T-helper 17 cell (primary cell): Measurements from ENCODE around the gene KBTBD4. TPM values are rescaled to one million over a fixed set of nuclear protein-coding genes. Genes with fewer than 3 reads are reported as not detected.
A peak's percentile ranks its signal among the peaks of the same experiment; 100 is the strongest.

Experiments
- ATAC-seq: fragments of 150-1000 bp; cut with Tn5 transposase; 2 replicates; pipeline ENCODE4 v1.10.0; 2021; ENCODE audit warnings: mild to moderate bottlenecking, moderate library complexity
- DNase-seq, 3 donors: peaks; one replicate each; pipeline versions ENCODE4 v3.0.0 to v3.0.0-alpha.2; 2020 to 2021
- H3K9me3 ChIP-seq: one replicate; pipeline ENCODE4 v1.7.0; 2013; ENCODE audit warnings: low read length, mild to moderate bottlenecking; ENCODE audit not compliant: control insufficient read depth, poor library complexity, severe bottlenecking
- H3K27ac Mint-ChIP-seq: one replicate; pipeline ENCODE4 v1.8.0; 2022; ENCODE audit warnings: mild to moderate bottlenecking, moderate library complexity, mixed read lengths
- H3K27me3 Mint-ChIP-seq: one replicate; pipeline ENCODE4 v1.8.0; 2022; ENCODE audit warnings: mixed read lengths
- H3K36me3 Mint-ChIP-seq: one replicate; pipeline ENCODE4 v1.8.0; 2022; ENCODE audit warnings: low read depth, mixed read lengths
- H3K4me1 Mint-ChIP-seq: one replicate; pipeline ENCODE4 v1.8.0; 2022; ENCODE audit warnings: mild to moderate bottlenecking, mixed read lengths
- H3K4me3 Mint-ChIP-seq: one replicate; pipeline ENCODE4 v1.8.0; 2022; ENCODE audit warnings: mild to moderate bottlenecking, moderate library complexity, mixed read lengths
- total RNA-seq, 4 donors: library from RNA in 2 of 4; stranded (reverse) in 2 of 4; gene quantifications; one replicate each; pipeline ENCODE4 v1.2.3 and lab custom pipeline; 2022 to 2026

KBTBD4 gene
- total RNA-seq (10 to 100 TPM; 20.0 to 23.7 TPM), total RNA-seq (lab: John Stamatoyannopoulos, UW) (39.9 to 48.6 reads per million in 2 donors)

GRCh38 chr11:47578524-47579494, at the start of gene KBTBD4, which contains the start of gene NDUFS3:
KBTBD4 (minus strand) TSS chr11:47578970; CDS start chr11:47578951, 19 bp downstream.
NDUFS3 (plus strand) TSS chr11:47579074; CDS start chr11:47579092, 18 bp downstream.
- no peaks in the 10 kb centered on the region for H3K9me3 ChIP-seq
- Mint-ChIP-seq H3K36me3 (peaks cover 8% of the 10 kb centered on the region), H3K27me3 (no peaks in the 10 kb centered on the region), H3K4me1 (peaks cover 23% of the 10 kb centered on the region), H3K27ac (peak within 1 kb of the TSS; percentile 97), H3K4me3 (peak within 1 kb of the TSS; percentile 98)
- DNase-seq (peak; percentile 74 to 91 (median 82)), ATAC-seq (peak; percentile 95)

DNA sequence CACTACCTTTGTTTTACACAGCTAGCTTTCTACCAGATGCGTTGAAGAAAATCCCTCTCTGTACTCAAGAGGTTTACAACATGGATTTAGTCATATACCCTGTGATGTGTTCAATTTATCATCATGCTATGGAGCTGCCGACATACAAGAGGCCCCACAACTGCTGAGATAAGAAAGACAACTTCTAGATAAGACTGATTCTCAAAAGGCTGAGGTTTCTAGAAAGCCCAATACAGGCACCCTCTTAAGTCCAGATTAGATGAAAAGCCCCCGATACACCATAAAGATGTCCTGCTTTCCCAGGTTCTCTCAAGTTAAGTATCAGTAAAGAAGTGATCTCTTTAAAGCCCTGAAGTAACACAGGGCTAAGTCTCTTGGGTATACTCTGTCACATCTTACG, 49.3 kb upstream of the KBTBD4 start:
- ATAC-seq: no peak
- no peak for DNase-seq
- no peaks in the 10 kb centered on the region for H3K9me3 ChIP-seq
- Mint-ChIP-seq H3K27me3 (no peaks in the 10 kb centered on the region), H3K36me3 (peaks cover 2% of the 10 kb centered on the region), H3K4me1 (peaks cover 2% of the 10 kb centered on the region), H3K4me3 (no peak overlapping the region), H3K27ac (no peak overlapping the region)

DNA sequence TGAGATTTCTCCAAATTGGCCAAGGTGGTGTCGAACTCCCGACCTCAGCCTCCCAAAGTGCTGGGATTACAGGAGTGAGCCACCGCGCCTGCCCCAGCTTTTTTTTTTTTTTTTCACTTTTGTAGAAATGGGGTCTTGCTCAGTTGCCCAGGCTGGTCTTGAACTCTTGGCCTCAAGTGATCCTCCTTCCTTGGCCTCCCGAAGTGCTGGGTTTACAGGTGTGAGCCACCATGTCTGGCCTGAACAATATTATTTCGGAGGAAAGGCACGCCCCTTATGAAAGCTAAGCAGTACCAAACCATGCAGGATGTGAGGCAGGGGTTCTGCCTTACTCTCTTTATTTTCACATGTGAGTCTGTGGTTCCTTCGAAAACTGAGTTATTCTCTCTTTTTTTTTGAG, 47.5 kb upstream of the KBTBD4 start:
- no peak overlapping the region for H3K4me3 Mint-ChIP-seq
- no peak overlapping the region for H3K27ac Mint-ChIP-seq
- ATAC-seq (no peak), DNase-seq (no peak)
- no peaks in the 10 kb centered on the region for H3K9me3 ChIP-seq
- no peaks in the 10 kb centered on the region for H3K27me3 Mint-ChIP-seq
- H3K4me1 Mint-ChIP-seq: peaks cover 2% of the 10 kb centered on the region
- H3K36me3 Mint-ChIP-seq: peaks cover 2% of the 10 kb centered on the region

DNA sequence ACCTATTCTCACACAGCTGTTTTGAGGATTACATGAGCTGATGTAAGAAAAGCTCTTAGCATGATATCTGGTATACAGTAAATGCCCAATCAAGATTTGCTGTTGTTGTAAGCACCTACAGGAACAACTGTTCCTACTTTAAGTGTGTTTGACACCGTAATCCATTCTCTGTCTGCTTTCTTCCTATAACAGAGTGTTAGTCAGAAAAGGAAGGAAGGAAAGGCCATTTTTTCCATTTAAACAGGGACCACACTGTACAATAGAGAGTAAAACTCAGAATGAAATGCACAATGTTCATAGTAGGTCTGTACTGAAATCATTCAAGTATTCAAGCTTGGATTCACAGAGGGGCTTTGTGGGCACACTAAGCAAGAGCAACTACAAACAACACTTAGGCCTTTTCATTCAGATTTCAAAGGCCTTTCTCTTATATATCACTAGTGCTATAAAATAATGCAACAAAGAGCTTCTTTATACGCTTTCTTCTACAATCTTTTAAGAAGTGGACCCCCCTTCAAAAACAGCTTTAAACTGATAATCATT, 42.1 kb upstream of the KBTBD4 start:
- H3K9me3 ChIP-seq: no peaks in the 10 kb centered on the region
- Mint-ChIP-seq H3K36me3 (peaks cover 5% of the 10 kb centered on the region), H3K4me1 (peaks cover 2% of the 10 kb centered on the region), H3K27ac (no peak overlapping the region), H3K27me3 (no peaks in the 10 kb centered on the region), H3K4me3 (no peak overlapping the region)
- no peak for ATAC-seq
- DNase-seq: no peak

GRCh38 chr11:47617417-47617809, 38.6 kb upstream of the KBTBD4 start:
- H3K4me3 Mint-ChIP-seq: no peak overlapping the region
- ATAC-seq (no peak), DNase-seq (no peak)
- no peaks in the 10 kb centered on the region for H3K27me3 Mint-ChIP-seq
- H3K4me1 Mint-ChIP-seq: no peaks in the 10 kb centered on the region
- H3K36me3 Mint-ChIP-seq: peaks cover 3% of the 10 kb centered on the region
- H3K9me3 ChIP-seq: no peaks in the 10 kb centered on the region
- no peak overlapping the region for H3K27ac Mint-ChIP-seq

DNA sequence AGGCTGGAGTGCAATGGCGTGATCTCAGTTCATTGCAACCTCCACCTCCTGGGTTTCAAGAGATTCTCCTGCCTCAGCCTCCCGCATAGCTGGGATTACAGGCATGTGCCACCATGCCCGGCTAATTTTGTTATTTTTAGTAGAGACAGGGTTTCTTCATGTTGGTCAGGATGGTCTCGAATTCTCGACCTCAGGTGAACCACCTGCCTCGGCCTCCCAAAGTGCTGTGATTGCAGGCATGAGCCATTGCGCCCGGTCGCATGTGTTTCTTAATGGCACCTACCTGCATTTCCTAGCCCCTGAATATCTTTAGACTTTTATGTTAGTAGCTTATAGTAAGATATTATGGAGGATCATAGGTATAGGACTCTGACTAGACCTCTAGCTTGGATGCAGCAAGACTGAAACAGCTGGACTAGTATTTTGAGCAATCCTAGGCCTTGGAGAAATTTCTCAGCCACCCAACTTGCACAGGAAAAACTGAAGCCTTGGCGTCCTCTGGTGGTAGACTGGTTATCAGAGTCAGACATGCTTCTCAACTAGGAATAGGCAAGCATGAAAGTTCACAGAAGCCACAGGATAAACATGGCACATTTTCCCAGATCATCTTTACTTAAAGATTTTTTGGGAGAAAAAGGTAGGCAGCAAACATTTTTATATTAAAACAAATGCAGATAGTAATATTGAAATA, 38.1 kb upstream of the KBTBD4 start:
- no peak overlapping the region for H3K27ac Mint-ChIP-seq
- no peak overlapping the region for H3K4me3 Mint-ChIP-seq

DNA sequence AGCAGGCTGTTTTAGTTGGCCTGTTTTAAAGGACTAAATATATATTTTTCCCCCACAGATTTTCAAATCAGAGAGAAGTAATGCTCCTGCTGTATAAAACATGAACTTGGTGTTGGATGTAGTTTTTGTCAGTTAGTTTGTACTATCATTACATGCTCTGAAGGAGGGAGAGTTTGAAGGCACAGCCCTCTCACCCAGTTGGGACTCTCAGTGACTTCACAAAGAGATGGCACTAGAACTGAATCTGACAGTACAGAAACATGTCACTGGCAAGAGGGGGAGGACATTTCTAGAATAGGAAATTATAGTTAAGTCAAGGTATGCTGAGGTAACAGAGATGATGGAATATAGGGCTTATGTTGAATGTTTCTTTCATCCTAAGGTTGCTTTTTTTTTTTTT, 36.5 kb upstream of the KBTBD4 start:
- no peaks in the 10 kb centered on the region for H3K9me3 ChIP-seq
- DNase-seq (no peak), ATAC-seq (no peak)
- Mint-ChIP-seq H3K4me1 (no peaks in the 10 kb centered on the region), H3K4me3 (no peak overlapping the region), H3K27ac (no peak overlapping the region), H3K27me3 (no peaks in the 10 kb centered on the region), H3K36me3 (peaks cover 3% of the 10 kb centered on the region)

More for the DNA sequence above, 38.1 kb upstream of the KBTBD4 start:
- no peaks in the 10 kb centered on the region for H3K4me1 Mint-ChIP-seq
- no peaks in the 10 kb centered on the region for H3K9me3 ChIP-seq
- ATAC-seq: no peak
- H3K36me3 Mint-ChIP-seq: peaks cover 3% of the 10 kb centered on the region
- DNase-seq: no peak
- H3K27me3 Mint-ChIP-seq: no peaks in the 10 kb centered on the region

- DNase-seq: no peak
- H3K27me3 Mint-ChIP-seq: no peaks in the 10 kb centered on the region
- peaks cover 5% of the 10 kb centered on the region for H3K36me3 Mint-ChIP-seq
- no peaks in the 10 kb centered on the region for H3K9me3 ChIP-seq
- no peaks in the 10 kb centered on the region for H3K4me1 Mint-ChIP-seq
- no peak overlapping the region for H3K4me3 Mint-ChIP-seq
- H3K27ac Mint-ChIP-seq: no peak overlapping the region
- ATAC-seq: no peak
These were observed 32.6 kb upstream of the KBTBD4 start for GRCh38 chr11:47611348-47611794.

GRCh38 chr11:47609675-47610074, 30.9 kb upstream of the KBTBD4 start:
- Mint-ChIP-seq H3K36me3 (peaks cover 5% of the 10 kb centered on the region), H3K4me1 (no peaks in the 10 kb centered on the region), H3K27ac (no peak overlapping the region), H3K4me3 (no peak overlapping the region), H3K27me3 (no peaks in the 10 kb centered on the region)
- no peak for DNase-seq
- no peak for ATAC-seq
- H3K9me3 ChIP-seq: no peaks in the 10 kb centered on the region

- Mint-ChIP-seq H3K27ac (no peak overlapping the region), H3K36me3 (peaks cover 5% of the 10 kb centered on the region), H3K4me1 (no peaks in the 10 kb centered on the region), H3K27me3 (no peaks in the 10 kb centered on the region), H3K4me3 (no peak overlapping the region)
- ATAC-seq (no peak), DNase-seq (no peak)
- H3K9me3 ChIP-seq: no peaks in the 10 kb centered on the region
These were observed 28.6 kb upstream of the KBTBD4 start for GRCh38 chr11:47607380-47607779.

- Mint-ChIP-seq H3K36me3 (peaks cover 5% of the 10 kb centered on the region), H3K27ac (peak overlapping the region; percentile 43), H3K4me1 (no peaks in the 10 kb centered on the region), H3K4me3 (no peak overlapping the region), H3K27me3 (no peaks in the 10 kb centered on the region)
- H3K9me3 ChIP-seq: no peaks in the 10 kb centered on the region
- ATAC-seq (no peak), DNase-seq (no peak)
These were observed 28.0 kb upstream of the KBTBD4 start for GRCh38 chr11:47606731-47607130.

GRCh38 chr11:47605921-47606320, 27.2 kb upstream of the KBTBD4 start:
- Mint-ChIP-seq H3K4me3 (no peak overlapping the region), H3K4me1 (no peaks in the 10 kb centered on the region), H3K36me3 (peaks cover 5% of the 10 kb centered on the region), H3K27ac (no peak overlapping the region), H3K27me3 (no peaks in the 10 kb centered on the region)
- DNase-seq: no peak
- H3K9me3 ChIP-seq: no peaks in the 10 kb centered on the region
- ATAC-seq: no peak

DNA sequence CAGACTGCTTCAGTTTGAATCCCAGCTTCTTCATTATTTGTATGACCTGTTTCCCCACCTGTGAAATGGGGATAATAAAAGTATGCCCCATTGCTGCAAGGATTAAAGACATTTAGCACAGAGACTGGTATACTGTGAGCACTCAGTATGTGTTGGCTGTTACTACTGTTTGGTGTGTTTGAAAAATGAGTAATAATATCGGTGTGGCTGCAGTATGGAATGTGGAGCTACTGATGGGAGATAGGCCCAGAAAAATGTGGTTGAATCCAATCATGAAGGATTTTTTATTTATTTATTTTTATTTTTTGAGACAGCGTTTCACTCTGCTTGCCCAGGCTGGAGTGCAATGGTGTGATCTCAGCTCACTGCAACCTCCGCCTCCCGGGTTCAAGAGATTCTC, 24.5 kb upstream of the KBTBD4 start:
- H3K9me3 ChIP-seq: no peaks in the 10 kb centered on the region
- DNase-seq (no peak), ATAC-seq (no peak)
- H3K4me3 Mint-ChIP-seq: no peak overlapping the region
- H3K36me3 Mint-ChIP-seq: peaks cover 9% of the 10 kb centered on the region
- H3K27me3 Mint-ChIP-seq: no peaks in the 10 kb centered on the region
- no peak overlapping the region for H3K27ac Mint-ChIP-seq
- H3K4me1 Mint-ChIP-seq: peaks cover 3% of the 10 kb centered on the region
